Small intestine (tissue), 7 donors: ENCODE data around the gene SLC17A8. TPM values are rescaled to one million over a fixed set of nuclear protein-coding genes. Genes with fewer than 3 reads are reported as not detected.
"Not testable (repeated sequence)": the region's sequence is repeated elsewhere in the genome, so short reads cannot be mapped to it uniquely, and the experiment has no call there.

Experiments used
- DNase-seq, 2 donors: peaks; one replicate each; pipeline versions ENCODE4 v3.0.0 to v3.0.0-alpha.2; 2013
- FAIRE-seq: peaks from 2 replicates; lab custom pipeline; 2012; peaks lifted over from hg19 to GRCh38; lab: Jason Lieb, UNC
- H3K27ac ChIP-seq, 3 donors: one replicate each; pipeline ENCODE4 v1.5.1; 2013; ENCODE audit warnings: low read length in 2 of 3, mild to moderate bottlenecking in 2 of 3, control low read depth in 1 of 3, inconsistent platforms in 1 of 3, low read depth in 1 of 3, moderate library complexity in 1 of 3
- H3K27me3 ChIP-seq, 3 donors: one replicate each; pipeline ENCODE4 v1.6.1; 2013; ENCODE audit warnings: low read length in 3 of 3, inconsistent platforms in 1 of 3; ENCODE audit not compliant: control insufficient read depth in 3 of 3, insufficient read depth in 3 of 3
- H3K36me3 ChIP-seq, 3 donors: one replicate each; pipeline ENCODE4 v1.6.1; 2013; ENCODE audit warnings: low read length in 3 of 3, inconsistent platforms in 1 of 3, low read depth in 1 of 3, mild to moderate bottlenecking in 1 of 3, moderate library complexity in 1 of 3; ENCODE audit not compliant: control insufficient read depth in 3 of 3, insufficient read depth in 2 of 3
- H3K4me1 ChIP-seq, 3 donors: one replicate each; pipeline ENCODE4 v1.6.1; 2013; ENCODE audit warnings: low read length in 2 of 3, inconsistent platforms in 1 of 3, low read depth in 1 of 3, mild to moderate bottlenecking in 1 of 3, moderate library complexity in 1 of 3; ENCODE audit not compliant: control insufficient read depth in 3 of 3, insufficient read depth in 2 of 3
- H3K4me3 ChIP-seq, 3 donors: one replicate each; pipeline ENCODE4 v1.5.1; 2013; ENCODE audit warnings: low read length in 3 of 3, control low read depth in 1 of 3, inconsistent platforms in 1 of 3, low read depth in 1 of 3, mild to moderate bottlenecking in 1 of 3, moderate library complexity in 1 of 3
- H3K9me3 ChIP-seq, 2 donors: one replicate each; pipeline ENCODE4 v1.6.1; 2013; ENCODE audit warnings: low read depth in 1 of 2, low read length in 1 of 2; ENCODE audit not compliant: control insufficient read depth in 2 of 2, insufficient read depth in 1 of 2
- WGBS, 3 donors: extraction: QIAGEN DNeasy Blood & Tissue Kit; methylation state at CpG; one replicate each; pipeline ENCODE4 v1.1.7; 2013; 5-methylcytosine and 5-hydroxymethylcytosine counted together
- polyA plus RNA-seq, 4 donors: library from polyadenylated mRNA; stranded (reverse) in 3 of 4; unstranded in 1 of 4; fragments of 200-250 nt in 3 of 4; fragments of 120-200 nt in 1 of 4; gene quantifications; one replicate each; pipeline versions ENCODE4 v1.2.1 to v1.2.3, GENCODE V29; 2013
- donor health status: healthy with polysubstance abuse.
- donor health status: control.
- donor health status: control.
- donor health status: Bipolar disorder and iron deficiency.
- donor health status: healthy.

Gene SLC17A8
- polyA plus RNA-seq, 4 donors = 0.22 to 5.6 (median 1.6) TPM

DNA sequence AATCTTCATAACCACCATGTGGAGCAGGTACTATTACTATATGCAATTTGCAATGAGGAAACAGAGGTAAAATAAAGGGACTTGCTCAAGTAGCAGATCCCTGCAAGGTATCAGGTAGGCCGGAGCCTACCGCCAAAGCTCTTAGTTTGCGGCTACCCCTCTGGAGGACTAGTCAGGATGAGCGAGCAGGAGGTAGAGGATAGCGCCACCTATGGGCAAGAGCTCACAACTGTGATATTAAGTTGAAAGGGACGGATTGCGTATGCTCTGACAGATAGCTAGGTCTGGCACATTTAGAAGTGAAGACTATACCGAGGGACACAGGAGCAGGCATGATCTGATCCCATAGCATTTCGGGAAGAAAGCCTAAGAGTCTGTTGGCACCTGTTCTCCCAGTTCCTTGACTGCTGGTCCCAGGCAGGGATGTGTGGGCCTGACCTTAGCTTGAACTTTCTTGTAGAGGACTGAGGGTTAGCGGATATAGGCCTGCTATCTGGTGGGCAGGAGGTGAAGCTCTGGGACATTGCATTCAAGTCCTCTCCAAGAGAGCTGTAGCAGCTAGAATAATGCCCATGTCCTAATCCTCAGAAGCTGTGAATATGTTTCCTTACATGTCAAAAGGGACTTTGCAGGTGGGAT, 48.0 kb downstream of the SLC17A8 start:
- Histone ChIP-seq H3K4me1 (peaks cover 0 to 22% (median 2%) of the 10 kb centered on the region in 3 donors), H3K9me3 (peaks cover 0 to 4% of the 10 kb centered on the region in 2 donors), H3K36me3 (peaks cover 0 to 2% (median 0%) of the 10 kb centered on the region in 3 donors), H3K27ac (no peak overlapping the region), H3K27me3 (no peaks in the 10 kb centered on the region), H3K4me3 (no peak overlapping the region)
- DNase-seq (no peak), FAIRE-seq (no peak)
- 73 to 85% (median 81%) methylated on average over 10 of the region's 10 CpGs for WGBS, 3 donors

GRCh38 chr12:100413001-100413400, 56.1 kb downstream of the SLC17A8 start:
- no peaks in the 10 kb centered on the region for H3K9me3 ChIP-seq
- peak overlapping the region in 1 of 3 donors; percentile 20 for H3K4me3 ChIP-seq
- H3K27me3 ChIP-seq = no peaks in the 10 kb centered on the region
- FAIRE-seq = no peak
- H3K27ac ChIP-seq = peak overlapping the region in 2 of 3 donors; percentile 44 to 96
- WGBS, 3 donors = 57 to 82% (median 59%) methylated on average over 6 of the region's 6 CpGs
- DNase-seq = peak; percentile 81 to 82
- H3K36me3 ChIP-seq = no peaks in the 10 kb centered on the region
- peaks cover 0 to 17% (median 0%) of the 10 kb centered on the region in 3 donors for H3K4me1 ChIP-seq

GRCh38 chr12:100414739-100415138, 57.9 kb downstream of the SLC17A8 start:
- H3K4me1 ChIP-seq = peaks cover 0 to 17% (median 0%) of the 10 kb centered on the region in 3 donors
- no peaks in the 10 kb centered on the region for H3K9me3 ChIP-seq
- H3K27me3 ChIP-seq = no peaks in the 10 kb centered on the region
- FAIRE-seq = no peak
- no peak overlapping the region for H3K4me3 ChIP-seq
- WGBS, 3 donors = 67 to 79% (median 70%) methylated on average over 4 of the region's 4 CpGs
- H3K27ac ChIP-seq = no peak overlapping the region
- DNase-seq = no peak
- no peaks in the 10 kb centered on the region for H3K36me3 ChIP-seq

- Histone ChIP-seq H3K4me1 (no peaks in the 10 kb centered on the region), H3K27ac (no peak overlapping the region), H3K36me3 (no peaks in the 10 kb centered on the region), H3K9me3 (peaks cover 0 to 2% of the 10 kb centered on the region in 2 donors), H3K27me3 (no peaks in the 10 kb centered on the region), H3K4me3 (no peak overlapping the region)
- DNase-seq (no peak), FAIRE-seq (no peak)
Measured at GRCh38 chr12:100422646-100423045, 65.8 kb downstream of the SLC17A8 start.

GRCh38 chr12:100426145-100426544, 69.3 kb downstream of the SLC17A8 start:
- H3K4me3 ChIP-seq = no peak overlapping the region
- 24 to 46% (median 44%) methylated on average over 1 of the region's 1 CpG for WGBS, 3 donors
- no peaks in the 10 kb centered on the region for H3K4me1 ChIP-seq
- H3K36me3 ChIP-seq = no peaks in the 10 kb centered on the region
- peaks cover 0 to 4% of the 10 kb centered on the region in 2 donors for H3K9me3 ChIP-seq
- no peak overlapping the region for H3K27ac ChIP-seq
- no peaks in the 10 kb centered on the region for H3K27me3 ChIP-seq
- DNase-seq = no peak
- no peak for FAIRE-seq

- Histone ChIP-seq H3K9me3 (peaks cover 0 to 7% of the 10 kb centered on the region in 2 donors), H3K4me3 (no peak overlapping the region), H3K4me1 (no peaks in the 10 kb centered on the region), H3K27ac (peak overlapping the region in 1 of 3 donors; percentile 32), H3K36me3 (no peaks in the 10 kb centered on the region), H3K27me3 (no peaks in the 10 kb centered on the region)
- FAIRE-seq (no peak), DNase-seq (peak in 1 of 2 donors; percentile 67)
- WGBS, 3 donors = 63 to 75% (median 69%) methylated on average over 3 of the region's 3 CpGs
Measured at GRCh38 chr12:100427078-100427477, 70.2 kb downstream of the SLC17A8 start.

DNA sequence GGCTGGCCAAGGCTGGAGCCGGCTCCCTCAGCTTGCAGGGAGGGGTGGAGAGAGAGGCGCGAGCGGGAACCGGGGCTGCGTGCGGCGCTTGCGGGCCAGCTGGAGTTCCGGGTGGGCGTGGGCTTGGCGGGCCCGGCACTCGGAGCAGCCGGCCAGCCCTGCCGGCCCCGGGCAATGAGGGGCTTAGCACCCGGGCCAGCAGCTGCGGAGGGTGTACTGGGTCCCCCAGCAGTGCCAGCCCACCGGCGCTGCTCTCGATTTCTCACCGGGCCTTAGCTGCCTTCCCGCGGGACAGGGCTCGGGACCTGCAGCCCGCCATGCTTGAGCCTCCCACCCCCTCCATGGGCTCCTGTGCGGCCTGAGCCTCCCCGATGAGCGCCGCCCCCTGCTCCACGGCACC, 73.4 kb downstream of the SLC17A8 start:
- H3K9me3 ChIP-seq, DNase-seq, H3K4me3 ChIP-seq, FAIRE-seq, H3K4me1 ChIP-seq, H3K27ac ChIP-seq, H3K27me3 ChIP-seq, H3K36me3 ChIP-seq: not testable (repeated sequence)
- WGBS, 3 donors = 95 to 99% (median 97%) methylated on average over 13 to 32 of the region's 32 CpGs

DNA sequence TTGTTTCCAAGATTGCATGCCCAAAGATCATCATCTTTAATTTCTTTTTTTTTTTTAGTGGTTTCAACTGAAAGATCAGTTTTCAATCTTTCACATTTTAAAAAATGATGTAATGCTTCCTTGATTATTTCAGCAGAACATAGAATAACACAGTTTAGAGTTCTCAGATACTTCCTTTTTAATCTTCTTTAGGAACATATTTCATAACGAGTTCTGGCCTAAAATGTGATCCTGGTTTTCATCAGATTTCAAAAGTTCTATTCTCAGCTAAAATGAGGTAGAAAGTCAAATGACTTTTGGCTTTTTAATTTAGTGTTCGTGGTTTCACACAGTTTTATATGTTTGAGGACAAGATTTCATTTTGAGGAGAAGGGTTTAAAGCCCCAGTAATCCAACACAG, 76.8 kb downstream of the SLC17A8 start:
- FAIRE-seq (no peak), DNase-seq (no peak)
- Histone ChIP-seq H3K9me3 (peaks cover 0 to 9% of the 10 kb centered on the region in 2 donors), H3K36me3 (no peaks in the 10 kb centered on the region), H3K4me3 (no peak overlapping the region), H3K27ac (no peak overlapping the region), H3K4me1 (peaks cover 2 to 26% (median 2%) of the 10 kb centered on the region in 3 donors), H3K27me3 (no peaks in the 10 kb centered on the region)
- 58 to 89% (median 69%) methylated on average over 2 of the region's 2 CpGs for WGBS, 3 donors

DNA sequence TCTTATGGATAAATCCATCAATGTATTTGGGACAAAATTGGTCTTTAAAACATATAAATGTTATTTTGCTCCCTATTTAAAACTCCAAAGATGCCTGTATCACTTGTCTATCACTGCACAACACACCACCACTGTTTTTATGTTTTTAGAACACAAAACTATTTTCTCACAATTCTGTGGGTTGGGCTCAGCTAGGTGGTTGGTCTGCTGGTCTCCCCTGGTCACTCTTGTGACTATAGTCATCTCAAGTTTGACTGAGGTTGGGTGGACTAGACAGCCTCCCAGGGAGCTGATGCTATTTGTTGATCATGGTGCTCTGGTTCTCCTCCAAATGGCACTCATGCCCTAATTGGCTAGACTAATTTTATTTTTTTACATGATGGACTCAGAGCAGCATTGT, 77.3 kb downstream of the SLC17A8 start:
- Histone ChIP-seq H3K4me3 (no peak overlapping the region), H3K36me3 (no peaks in the 10 kb centered on the region), H3K27me3 (no peaks in the 10 kb centered on the region), H3K4me1 (peaks cover 2 to 26% (median 2%) of the 10 kb centered on the region in 3 donors), H3K27ac (no peak overlapping the region), H3K9me3 (peaks cover 0 to 9% of the 10 kb centered on the region in 2 donors)
- no peak for DNase-seq
- FAIRE-seq = no peak
